IMR-90 (cell line): ENCODE results near the gene RAB8A. TPM values are rescaled to one million over a fixed set of nuclear protein-coding genes. Genes with fewer than 3 reads are reported as not detected.

Source experiments
- ATAC-seq: fragments of 200-7000 bp; cut with Tn5 transposase; 2 replicates; pipeline ENCODE4 v1.9.1; 2020; ENCODE audit warnings: low read depth, mild to moderate bottlenecking, moderate library complexity
- BruUV-seq: library from RNA; stranded (reverse); fragments of 400-500 nt; replicated peaks from 2 replicates; lab custom pipeline; 2021; lab: Mats Ljungman, UMichigan
- CTCF ChIA-PET: fragments of 300-600 bp; formaldehyde crosslinking; extraction: SDS; loops from one replicate; lab custom pipeline; 2021; ENCODE audit warnings: antibody characterized with exemption; lab: Yijun Ruan, JAX
- POLR2A ChIA-PET: fragments of 300-600 bp; sonication (Branson Sonifier 250); formaldehyde crosslinking; loops from one replicate; lab custom pipeline; 2022; ENCODE audit warnings: antibody characterized with exemption; ENCODE audit not compliant: unreplicated experiment; lab: Charles Lee
- DNase-seq: peaks from one replicate; pipeline ENCODE4 v3.0.0; 2013
- H2AFZ ChIP-seq: replicated peaks from 2 replicates; pipeline ENCODE3; 2013; ENCODE audit warnings: low read length, mild to moderate bottlenecking; ENCODE audit not compliant: poor library complexity
- H2AK5ac ChIP-seq: 2 replicates; pipeline ENCODE4 v1.6.1; 2013; ENCODE audit warnings: low read depth, low read length, inconsistent platforms
- H2AK9ac ChIP-seq: replicated peaks from 2 replicates; pipeline ENCODE3; 2013; ENCODE audit warnings: mild to moderate bottlenecking, low read depth, low read length, moderate library complexity; ENCODE audit not compliant: poor library complexity
- H2BK120ac ChIP-seq: 2 replicates; pipeline ENCODE4 v1.6.1; 2013; ENCODE audit warnings: low read depth, low read length, inconsistent platforms
- H2BK15ac ChIP-seq: 3 replicates; pipeline ENCODE4 v1.6.1; 2013; ENCODE audit warnings: low read depth, low read length, inconsistent platforms
- H2BK20ac ChIP-seq: 2 replicates; pipeline ENCODE4 v1.6.1; 2013; ENCODE audit warnings: low read depth, mild to moderate bottlenecking, inconsistent platforms, low read length, moderate library complexity
- H2BK5ac ChIP-seq: 2 replicates; pipeline ENCODE4 v1.6.1; 2013; ENCODE audit warnings: mild to moderate bottlenecking, low read depth, low read length, inconsistent platforms; ENCODE audit not compliant: poor library complexity, severe bottlenecking
- H3K14ac ChIP-seq: replicated peaks from 2 replicates; pipeline ENCODE4 v1.6.1; 2013; ENCODE audit warnings: low read depth, low read length, inconsistent platforms
- H3K18ac ChIP-seq: 2 replicates; pipeline ENCODE4 v1.6.1; 2013; ENCODE audit warnings: low read depth, low read length, control low read depth
- H3K23ac ChIP-seq: 2 replicates; pipeline ENCODE4 v1.6.1; 2013; ENCODE audit warnings: low read depth, low read length, inconsistent platforms
- H3K27ac ChIP-seq: 2 replicates; pipeline ENCODE4 v1.5.1; 2013; ENCODE audit warnings: mild to moderate bottlenecking, control low read depth, low read length; ENCODE audit not compliant: insufficient read depth
- H3K27me3 ChIP-seq: 2 replicates; pipeline ENCODE4 v1.6.1; 2013; ENCODE audit warnings: low read length; ENCODE audit not compliant: control insufficient read depth, insufficient read depth
- H3K36me3 ChIP-seq: 2 replicates; pipeline ENCODE4 v1.6.1; 2013; ENCODE audit warnings: low read length, mixed read lengths; ENCODE audit not compliant: control insufficient read depth, insufficient read depth
- H3K4ac ChIP-seq: 2 replicates; pipeline ENCODE4 v1.6.1; 2013; ENCODE audit warnings: low read depth, low read length, inconsistent platforms
- H3K4me1 ChIP-seq: 2 replicates; pipeline ENCODE4 v1.6.1; 2013; ENCODE audit warnings: low read length, mixed read lengths; ENCODE audit not compliant: control insufficient read depth, insufficient read depth
- H3K4me2 ChIP-seq: 2 replicates; pipeline ENCODE4 v1.6.1; 2013; ENCODE audit warnings: low read depth, mild to moderate bottlenecking, control low read depth, low read length, moderate library complexity
- H3K4me3 ChIP-seq: 2 replicates; pipeline ENCODE4 v1.5.1; 2013; ENCODE audit warnings: low read depth, mild to moderate bottlenecking, control low read depth, low read length, moderate library complexity; ENCODE audit not compliant: insufficient read depth
- H3K56ac ChIP-seq: 2 replicates; pipeline ENCODE4 v1.6.1; 2013; ENCODE audit warnings: low read length, inconsistent platforms; ENCODE audit not compliant: insufficient read depth; ENCODE audit errors: extremely low read depth
- H3K79me1 ChIP-seq, 2 experiments: 2 replicates each; pipeline ENCODE4 v1.6.1; 2013; ENCODE audit warnings: low read length in 2 of 2, inconsistent platforms in 1 of 2, low read depth in 1 of 2
- H3K9ac ChIP-seq: 2 replicates; pipeline ENCODE4 v1.6.1; 2013; ENCODE audit warnings: low read depth, low read length, control low read depth
- H3K9me1 ChIP-seq: 2 replicates; pipeline ENCODE4 v1.6.1; 2013; ENCODE audit warnings: low read length, inconsistent platforms; ENCODE audit not compliant: insufficient read depth
- H3K9me3 ChIP-seq: 2 replicates; pipeline ENCODE4 v1.6.1; 2013; ENCODE audit warnings: low read length; ENCODE audit not compliant: control insufficient read depth, insufficient read depth
- H4K20me1 ChIP-seq: 2 replicates; pipeline ENCODE4 v1.6.1; 2013; ENCODE audit warnings: low read length, inconsistent platforms; ENCODE audit not compliant: insufficient read depth
- H4K5ac ChIP-seq: 2 replicates; pipeline ENCODE4 v1.6.1; 2013; ENCODE audit warnings: mild to moderate bottlenecking, low read depth, low read length, control low read depth
- H4K8ac ChIP-seq, 2 experiments: 2 replicates each; pipeline ENCODE4 v1.6.1; 2013; ENCODE audit warnings: low read depth in 2 of 2, low read length in 2 of 2, control low read depth in 1 of 2, inconsistent platforms in 1 of 2
- H4K91ac ChIP-seq: 2 replicates; pipeline ENCODE4 v1.6.1; 2013; ENCODE audit warnings: low read depth, low read length, inconsistent platforms; ENCODE audit not compliant: insufficient read depth
- BHLHE40 ChIP-seq: fragments of 150-350 bp; IDR thresholded peaks from 2 replicates; pipeline ENCODE4 v1.6.1; 2016; ENCODE audit warnings: mild to moderate bottlenecking, low read depth, low read length
- CEBPB ChIP-seq: IDR thresholded peaks from 2 replicates; pipeline ENCODE4 v1.6.1; 2012; ENCODE audit warnings: low read depth, low read length, improper control_type of control experiment
- CTCF ChIP-seq: conservative IDR thresholded peaks from 2 replicates; pipeline ENCODE4 v1.5.1; 2012; ENCODE audit warnings: mild to moderate bottlenecking, low read depth, low read length, improper control_type of control experiment
- ELK1 ChIP-seq: fragments of 150-350 bp; IDR thresholded peaks from 2 replicates; pipeline ENCODE4 v1.6.1; 2016; ENCODE audit warnings: low read depth, mild to moderate bottlenecking, low read length, moderate library complexity, borderline replicate concordance
- FOS ChIP-seq: fragments of 150-350 bp; IDR thresholded peaks from 2 replicates; pipeline ENCODE4 v1.6.1; 2016; ENCODE audit warnings: low read depth, low read length
- MAFK ChIP-seq: IDR thresholded peaks from 2 replicates; pipeline ENCODE4 v1.6.1; 2012; ENCODE audit warnings: low read depth, low read length, improper control_type of control experiment
- MAZ ChIP-seq: IDR thresholded peaks from 2 replicates; pipeline ENCODE4 v1.6.1; 2012; ENCODE audit warnings: low read depth, mild to moderate bottlenecking, low read length, improper control_type of control experiment, moderate library complexity, borderline replicate concordance
- MXI1 ChIP-seq: IDR thresholded peaks from 2 replicates; pipeline ENCODE4 v1.6.1; 2012; ENCODE audit warnings: low read depth, mild to moderate bottlenecking, low read length, moderate library complexity, borderline replicate concordance
- NFE2L2 ChIP-seq: fragments of 150-350 bp; IDR thresholded peaks from 2 replicates; pipeline ENCODE4 v1.6.1; 2016; ENCODE audit warnings: low read depth, mild to moderate bottlenecking, low read length
- POLR2A ChIP-seq: IDR thresholded peaks from 2 replicates; pipeline ENCODE4 v1.6.1; 2012; ENCODE audit warnings: mild to moderate bottlenecking, low read depth, low read length
- RAD21 ChIP-seq: IDR thresholded peaks from 2 replicates; pipeline ENCODE4 v1.6.1; 2012; ENCODE audit warnings: low read length, improper control_type of control experiment
- RCOR1 ChIP-seq: IDR thresholded peaks from 2 replicates; pipeline ENCODE4 v1.6.1; 2012; ENCODE audit warnings: mild to moderate bottlenecking, low read length, improper control_type of control experiment; ENCODE audit not compliant: insufficient replicate concordance
- RFX5 ChIP-seq: IDR thresholded peaks from 2 replicates; pipeline ENCODE4 v1.8.0; 2012; ENCODE audit warnings: low read depth, mild to moderate bottlenecking, low read length, moderate library complexity
- SMC3 ChIP-seq: fragments of 150-350 bp; IDR thresholded peaks from 2 replicates; pipeline ENCODE4 v1.6.1; 2016; ENCODE audit warnings: low read depth, mild to moderate bottlenecking, antibody characterized with exemption, low read length, moderate library complexity
- USF2 ChIP-seq: fragments of 150-350 bp; IDR thresholded peaks from 2 replicates; pipeline ENCODE4 v1.6.1; 2017; ENCODE audit warnings: mild to moderate bottlenecking, antibody characterized with exemption, low read length, low read depth
- WGBS, 2 experiments: methylation state at CpG; one replicate each; pipeline versions ENCODE4 v1.1.5 to v1.1.7; 2013; ENCODE audit warnings: missing lambda C conversion rate in 2 of 2; ENCODE audit not compliant: insufficient read length in 1 of 2; ENCODE audit errors: extremely low coverage in 2 of 2; 5-methylcytosine and 5-hydroxymethylcytosine counted together
- dilution Hi-C: fragments of 300-500 bp; cut with HindIII; formaldehyde crosslinking; loops from one replicate; pipeline ENCODE4 v1.14.3; 2018; ENCODE audit warnings: low sequenced_read_pairs; ENCODE audit not compliant: unreplicated experiment
- in situ Hi-C: fragments of 300-500 bp; cut with MboI; formaldehyde crosslinking; loops from 3 replicates; pipeline ENCODE4 v1.14.3; 2019; ENCODE audit warnings: low sequenced_read_pairs, inconsistent platforms, mixed read lengths
- intact Hi-C: fragments of 100-400 bp; cut with micrococcal nuclease; formaldehyde crosslinking; loops from 2 replicates; pipeline ENCODE4 v1.10.0; 2022
- polyA plus RNA-seq, 3 experiments: library from polyadenylated mRNA; depleted of rRNA; stranded (reverse); fragments of >200 nt; gene quantifications; 2 replicates each; pipeline ENCODE4 v1.2.3, GENCODE V29; 2012; ENCODE audit warnings: low replicate concordance in 1 of 3
- total RNA-seq: library from RNA; depleted of rRNA; stranded (reverse); fragments of >200 nt; gene quantifications from 2 replicates; pipeline ENCODE4 v1.2.3, GENCODE V29; 2012

Gene RAB8A
- total and polyA plus RNA-seq, 2 of the 4 experiments (the other 2 are of a cell fraction), result 64.5 to 135 TPM

- Histone ChIP-seq H3K36me3 (no peaks in the 10 kb centered on the region), H3K27ac (no peak overlapping the region), H2AFZ (no peak overlapping the region), H4K8ac (no peak overlapping the region), H2BK20ac (no peak overlapping the region), H3K4ac (no peak overlapping the region), H2BK5ac (no peak overlapping the region), H2BK120ac (no peak overlapping the region), H3K9me3 (no peaks in the 10 kb centered on the region), H3K23ac (no peak overlapping the region), H3K27me3 (no peaks in the 10 kb centered on the region; the same call in 1 of the 2 replicates), H4K91ac (no peak overlapping the region), H3K18ac (no peak overlapping the region), H2AK5ac (no peak overlapping the region), H3K4me1 (peaks cover 2% of the 10 kb centered on the region; the same call in 1 of the 2 replicates), H4K20me1 (no peaks in the 10 kb centered on the region), H3K14ac (no peak overlapping the region), H3K4me3 (no peak overlapping the region), H3K56ac (no peak overlapping the region), H4K5ac (no peak overlapping the region), H2BK15ac (no peak overlapping the region), H3K4me2 (no peak overlapping the region), H3K79me1 (no peaks in the 10 kb centered on the region), H3K9me1 (peaks cover under 1% of the 10 kb centered on the region; the same call in 1 of the 2 replicates), H2AK9ac (no peak overlapping the region), H3K9ac (no peak overlapping the region)
- POLR2A ChIA-PET, result no interaction called here
- CTCF ChIA-PET, result no interaction called here
- in situ Hi-C loops, result no loop called here
- BruUV-seq, result no TSS peak
- WGBS, 2 experiments, result no CpG with 5 or more reads among the region's 1 CpG
- ATAC-seq (no peak), DNase-seq (no peak)
- intact Hi-C loops, result no loop called here
- dilution Hi-C loops, result no loop called here
- TF ChIP-seq MXI1, result no peak
- no peak for TF ChIP-seq RFX5
- no peak for TF ChIP-seq ELK1
- no peak for TF ChIP-seq RAD21
- TF ChIP-seq CTCF, result no peak
- TF ChIP-seq MAZ, result no peak
- TF ChIP-seq POLR2A, result no peak
- TF ChIP-seq BHLHE40, result no peak
- TF ChIP-seq NFE2L2, result no peak
- no peak for TF ChIP-seq USF2
- no peak for TF ChIP-seq MAFK
- no peak for TF ChIP-seq RCOR1
- TF ChIP-seq FOS, result no peak
- no peak for TF ChIP-seq SMC3
- TF ChIP-seq CEBPB, result no peak
These were observed 54.7 kb downstream of the RAB8A start for GRCh38 chr19:16166417-16166816.
